PC-9 (cell line): ENCODE measurements around the gene GAPDHS. TPM values are rescaled to one million over a fixed set of nuclear protein-coding genes. Genes with fewer than 3 reads are reported as not detected.

Experiments used
- BruUV-seq: library from RNA; stranded (reverse); fragments of 400-500 nt; replicated peaks from 2 replicates; lab custom pipeline; 2021; lab: Mats Ljungman, UMichigan
- CTCF ChIA-PET: fragments of 300-600 bp; sonication (Branson Sonifier 250); formaldehyde crosslinking; loops from one replicate; lab custom pipeline; 2022; ENCODE audit warnings: antibody characterized with exemption; lab: Charles Lee
- POLR2A ChIA-PET: fragments of 300-600 bp; sonication (Branson Sonifier 250); formaldehyde crosslinking; loops from one replicate; lab custom pipeline; 2022; ENCODE audit warnings: antibody characterized with exemption; ENCODE audit not compliant: unreplicated experiment; lab: Charles Lee
- DNase-seq, 2 experiments: peaks; one replicate each; pipeline versions ENCODE4 v3.0.0 to v3.0.0-alpha.2; 2015 to 2022; ENCODE audit warnings: mixed read lengths in 1 of 2
- H2AFZ ChIP-seq: fragments of 200-600 bp; sonication (generic); 2 replicates; pipeline ENCODE4 v1.8.1; 2017; ENCODE audit warnings: antibody characterized with exemption
- H3F3A ChIP-seq: fragments of 200-600 bp; sonication (generic); 2 replicates; pipeline ENCODE4 v1.8.1; 2017; ENCODE audit warnings: antibody characterized with exemption, mild to moderate bottlenecking, low read depth; ENCODE audit not compliant: insufficient read depth
- H3K27ac ChIP-seq: fragments of 200-600 bp; sonication (generic); 2 replicates; pipeline ENCODE4 v1.6.1; 2016; ENCODE audit warnings: mixed run types
- H3K27me3 ChIP-seq: fragments of 200-600 bp; sonication (generic); 2 replicates; pipeline ENCODE4 v1.6.1; 2016; ENCODE audit warnings: low read depth, mixed run types; ENCODE audit not compliant: insufficient read depth
- H3K36me3 ChIP-seq: fragments of 200-600 bp; sonication (generic); 2 replicates; pipeline ENCODE4 v1.6.1; 2016; ENCODE audit warnings: low read depth, mixed run types
- H3K4me1 ChIP-seq: fragments of 200-600 bp; sonication (generic); replicated peaks from 2 replicates; pipeline ENCODE4 v1.6.1; 2016; ENCODE audit warnings: mixed run types; ENCODE audit not compliant: insufficient read depth
- H3K4me2 ChIP-seq: fragments of 200-600 bp; sonication (generic); 2 replicates; pipeline ENCODE4 v1.6.1; 2017; ENCODE audit warnings: mixed run types
- H3K4me3 ChIP-seq: fragments of 200-600 bp; sonication (generic); 2 replicates; pipeline ENCODE4 v1.6.1; 2016; ENCODE audit warnings: mixed run types
- H3K79me2 ChIP-seq: fragments of 200-600 bp; sonication (generic); 2 replicates; pipeline ENCODE4 v1.6.1; 2017; ENCODE audit warnings: low read depth, mixed run types
- H3K9me2 ChIP-seq: fragments of 200-600 bp; sonication (generic); 2 replicates; pipeline ENCODE4 v1.8.1; 2017; ENCODE audit warnings: mild to moderate bottlenecking; ENCODE audit not compliant: insufficient read depth
- H3K9me3 ChIP-seq: fragments of 200-600 bp; sonication (generic); 2 replicates; pipeline ENCODE4 v1.8.1; 2016; ENCODE audit warnings: low read depth; ENCODE audit not compliant: insufficient read depth
- H4K20me1 ChIP-seq: fragments of 200-600 bp; sonication (generic); 2 replicates; pipeline ENCODE4 v1.8.1; 2017; ENCODE audit not compliant: insufficient read depth
- EZH2 ChIP-seq: fragments of 200-600 bp; sonication (generic); IDR thresholded peaks from 2 replicates; pipeline ENCODE4 v1.8.0; 2017; ENCODE audit warnings: antibody characterized with exemption, low read depth
- intact Hi-C: fragments of 100-400 bp; cut with micrococcal nuclease; formaldehyde crosslinking; loops from one replicate; pipeline ENCODE4 v1.10.0; 2022; ENCODE audit not compliant: unreplicated experiment
- total RNA-seq: library from RNA; stranded (reverse); gene quantifications from 2 replicates; pipeline ENCODE4 v1.2.3, GENCODE V29; 2021
- TF ChIP-seq, protein P1 (sequence below): fragments of 200-600 bp; sonication (generic); conservative IDR thresholded peaks from 2 replicates; pipeline ENCODE4 v1.6.1; 2017; ENCODE audit warnings: mixed run types, antibody characterized with exemption, mild to moderate bottlenecking, moderate library complexity

Gene GAPDHS
- total RNA-seq, 1 experiment from 2014 or later, result not detected

DNA sequence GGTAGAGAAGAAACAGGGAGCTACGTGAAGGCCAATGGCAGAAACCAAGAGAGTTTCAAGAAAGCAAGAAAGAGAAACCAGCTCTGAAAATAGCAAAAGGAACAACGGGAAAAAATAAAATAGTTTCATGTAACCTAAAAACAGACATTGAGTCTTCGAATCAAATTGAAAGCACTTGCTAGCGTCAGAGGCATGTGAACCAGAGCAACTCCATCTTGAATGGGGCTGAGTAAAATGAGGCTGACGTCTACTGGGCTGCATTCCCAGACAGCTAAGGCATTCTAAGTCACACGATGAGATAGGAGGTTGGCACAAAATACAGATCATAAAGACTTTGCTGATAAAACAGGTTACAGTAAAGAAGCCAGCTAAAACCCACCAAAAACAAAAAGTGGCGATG, 45.5 kb downstream of the GAPDHS start:
- peaks cover 5% of the 10 kb centered on the region for H3K9me3 ChIP-seq
- intact Hi-C loops, result no loop called here

DNA sequence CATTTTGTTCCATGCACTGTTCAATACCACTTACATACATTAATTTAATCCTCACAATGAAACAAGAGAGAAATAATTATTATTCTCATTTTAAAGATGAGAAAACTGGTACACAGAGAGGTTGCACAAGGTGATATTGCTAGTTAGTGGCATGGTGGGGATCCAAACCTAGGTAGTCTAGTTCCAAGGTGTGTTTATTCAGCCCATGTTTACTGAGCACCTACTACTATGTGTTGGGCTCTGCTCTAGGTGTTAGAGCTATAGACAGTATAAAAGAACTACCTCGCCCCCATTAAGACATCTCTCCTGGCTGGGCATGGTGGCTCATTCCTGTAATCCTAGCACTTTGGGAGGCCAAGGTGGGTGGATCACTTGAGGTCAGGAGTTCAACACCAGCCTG, 49.5 kb downstream of the GAPDHS start:
- no peak overlapping the region for H3K4me2 ChIP-seq
- H3K27ac ChIP-seq, result no peak overlapping the region
- CTCF ChIA-PET, result no interaction called here
- no peaks in the 10 kb centered on the region; the same call in 1 of the 2 replicates for H3K9me3 ChIP-seq
- BruUV-seq, result no TSS peak
- POLR2A ChIA-PET, result no interaction called here
- H3K4me3 ChIP-seq, result no peak overlapping the region
- H3K27me3 ChIP-seq, result peaks cover 44% of the 10 kb centered on the region
- H3K9me2 ChIP-seq, result no peaks in the 10 kb centered on the region
- no peaks in the 10 kb centered on the region for H4K20me1 ChIP-seq
- intact Hi-C loops, result no loop called here
- no peaks in the 10 kb centered on the region for H3K36me3 ChIP-seq
- no peak for DNase-seq
- TF ChIP-seq EZH2, result no peak
- no peak overlapping the region for H2AFZ ChIP-seq
- no peaks in the 10 kb centered on the region for H3F3A ChIP-seq
- no peaks in the 10 kb centered on the region for H3K4me1 ChIP-seq
- no peaks in the 10 kb centered on the region for H3K79me2 ChIP-seq

More for the DNA sequence above, 45.5 kb downstream of the GAPDHS start:
- Histone ChIP-seq H3K4me3 (no peak overlapping the region), H3K27ac (no peak overlapping the region), H3K36me3 (no peaks in the 10 kb centered on the region), H4K20me1 (no peaks in the 10 kb centered on the region), H2AFZ (no peak overlapping the region), H3K4me1 (no peaks in the 10 kb centered on the region), H3F3A (no peaks in the 10 kb centered on the region), H3K79me2 (no peaks in the 10 kb centered on the region), H3K27me3 (peaks cover 51% of the 10 kb centered on the region), H3K9me2 (no peaks in the 10 kb centered on the region), H3K4me2 (no peak overlapping the region)
- CTCF ChIA-PET, result no interaction called here
- DNase-seq, result no peak
- POLR2A ChIA-PET, result no interaction called here
- TF ChIP-seq, protein P1, sequence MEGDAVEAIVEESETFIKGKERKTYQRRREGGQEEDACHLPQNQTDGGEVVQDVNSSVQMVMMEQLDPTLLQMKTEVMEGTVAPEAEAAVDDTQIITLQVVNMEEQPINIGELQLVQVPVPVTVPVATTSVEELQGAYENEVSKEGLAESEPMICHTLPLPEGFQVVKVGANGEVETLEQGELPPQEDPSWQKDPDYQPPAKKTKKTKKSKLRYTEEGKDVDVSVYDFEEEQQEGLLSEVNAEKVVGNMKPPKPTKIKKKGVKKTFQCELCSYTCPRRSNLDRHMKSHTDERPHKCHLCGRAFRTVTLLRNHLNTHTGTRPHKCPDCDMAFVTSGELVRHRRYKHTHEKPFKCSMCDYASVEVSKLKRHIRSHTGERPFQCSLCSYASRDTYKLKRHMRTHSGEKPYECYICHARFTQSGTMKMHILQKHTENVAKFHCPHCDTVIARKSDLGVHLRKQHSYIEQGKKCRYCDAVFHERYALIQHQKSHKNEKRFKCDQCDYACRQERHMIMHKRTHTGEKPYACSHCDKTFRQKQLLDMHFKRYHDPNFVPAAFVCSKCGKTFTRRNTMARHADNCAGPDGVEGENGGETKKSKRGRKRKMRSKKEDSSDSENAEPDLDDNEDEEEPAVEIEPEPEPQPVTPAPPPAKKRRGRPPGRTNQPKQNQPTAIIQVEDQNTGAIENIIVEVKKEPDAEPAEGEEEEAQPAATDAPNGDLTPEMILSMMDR, result no peak
- BruUV-seq, result no TSS peak

DNA sequence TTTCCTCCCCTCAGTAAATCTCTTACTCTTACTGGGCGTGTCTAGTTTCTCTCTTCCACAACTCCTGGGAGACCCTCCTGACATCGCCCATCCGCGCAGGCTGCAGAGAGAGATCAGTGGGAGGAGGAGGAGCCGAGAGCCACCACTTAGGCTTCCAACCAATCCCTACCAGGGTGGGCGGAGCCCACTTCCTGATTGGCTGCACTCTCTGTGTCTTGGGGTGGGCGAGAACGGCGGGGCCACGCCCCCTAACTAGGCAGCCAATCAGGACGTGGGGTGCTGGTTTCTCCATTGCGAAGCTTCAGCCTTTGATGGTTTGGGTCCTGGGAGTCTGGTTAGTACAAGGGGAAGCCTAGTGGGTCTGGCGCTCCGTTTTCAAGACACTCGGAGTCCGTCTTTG, 52.6 kb downstream of the GAPDHS start, which contains the start of gene PMIS2:
PMIS2 (plus strand) TSS at position 326 of the 400 bp plus-strand sequence. CDS start 87 bp downstream, outside the sequence.
- no peak for TF ChIP-seq EZH2
- TF ChIP-seq, protein P1, result no peak
- no peak within 1 kb of the TSS for H2AFZ ChIP-seq
- H3K9me3 ChIP-seq, result no peaks in the 10 kb centered on the region
- no peaks in the 10 kb centered on the region for H3F3A ChIP-seq
- H3K9me2 ChIP-seq, result no peaks in the 10 kb centered on the region
- peaks cover 53% of the 10 kb centered on the region for H3K27me3 ChIP-seq
- BruUV-seq, result no TSS peak
- H3K4me2 ChIP-seq, result no peak within 1 kb of the TSS
- H3K79me2 ChIP-seq, result no peaks in the 10 kb centered on the region
- intact Hi-C loops, result no loop called here
- ChIA-PET CTCF (no interaction called here), POLR2A (no interaction called here)
- no peak within 1 kb of the TSS for H3K27ac ChIP-seq
- DNase-seq, result no peak
- H3K36me3 ChIP-seq, result no peaks in the 10 kb centered on the region
- no peak within 1 kb of the TSS for H3K4me3 ChIP-seq
- H3K4me1 ChIP-seq, result no peaks in the 10 kb centered on the region
- no peaks in the 10 kb centered on the region for H4K20me1 ChIP-seq

DNA sequence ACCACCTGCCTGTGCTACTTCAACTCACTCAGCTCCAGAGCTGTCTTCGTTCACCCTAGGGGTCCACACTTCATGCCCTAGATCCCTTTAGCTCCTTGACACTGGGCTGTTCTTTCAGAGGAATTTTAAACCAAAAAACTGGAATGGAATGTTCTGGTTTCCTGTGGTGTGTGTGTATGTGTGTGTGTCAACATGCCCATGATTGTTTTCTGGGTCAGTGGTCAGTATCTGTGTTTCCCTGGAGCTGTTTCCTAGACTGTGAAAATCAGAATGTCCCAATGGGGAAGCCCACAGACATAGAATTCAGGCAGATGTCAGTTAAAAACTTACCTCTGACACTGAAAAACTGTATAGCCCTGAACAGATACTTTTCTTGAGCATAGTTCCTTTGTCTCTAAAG, 54.1 kb downstream of the GAPDHS start:
- POLR2A ChIA-PET, result interaction anchor here (0.6 kb wide), 1 partner anchor 61 kb away, joined by 7 read pairs; the partner anchor contains the start of gene COX6B1
- no peaks in the 10 kb centered on the region for H3K9me2 ChIP-seq
- no peak overlapping the region for H2AFZ ChIP-seq
- H3K9me3 ChIP-seq, result no peaks in the 10 kb centered on the region
- H3K4me1 ChIP-seq, result no peaks in the 10 kb centered on the region
- no TSS peak for BruUV-seq
- no peaks in the 10 kb centered on the region for H3K79me2 ChIP-seq
- CTCF ChIA-PET, result no interaction called here
- TF ChIP-seq, protein P1, result no peak
- no peak for TF ChIP-seq EZH2
- H3K27ac ChIP-seq, result no peak overlapping the region
- H3K27me3 ChIP-seq, result peaks cover 44% of the 10 kb centered on the region
- intact Hi-C loops, result no loop called here
- H3K4me2 ChIP-seq, result no peak overlapping the region
- no peaks in the 10 kb centered on the region for H3K36me3 ChIP-seq
- no peak for DNase-seq
- H4K20me1 ChIP-seq, result no peaks in the 10 kb centered on the region
- no peaks in the 10 kb centered on the region for H3F3A ChIP-seq
- H3K4me3 ChIP-seq, result no peak overlapping the region
